ENCODE results near the gene PRLR. TPM values are rescaled to one million over a fixed set of nuclear protein-coding genes. Genes with fewer than 3 reads are reported as not detected.

The PRLR gene
- total and polyA plus RNA-seq, 9 of the 15 experiments (the other 6 are each of a cell fraction or from before 2014, with no cell fraction given), result 0.02 TPM; not detected in 8

DNA sequence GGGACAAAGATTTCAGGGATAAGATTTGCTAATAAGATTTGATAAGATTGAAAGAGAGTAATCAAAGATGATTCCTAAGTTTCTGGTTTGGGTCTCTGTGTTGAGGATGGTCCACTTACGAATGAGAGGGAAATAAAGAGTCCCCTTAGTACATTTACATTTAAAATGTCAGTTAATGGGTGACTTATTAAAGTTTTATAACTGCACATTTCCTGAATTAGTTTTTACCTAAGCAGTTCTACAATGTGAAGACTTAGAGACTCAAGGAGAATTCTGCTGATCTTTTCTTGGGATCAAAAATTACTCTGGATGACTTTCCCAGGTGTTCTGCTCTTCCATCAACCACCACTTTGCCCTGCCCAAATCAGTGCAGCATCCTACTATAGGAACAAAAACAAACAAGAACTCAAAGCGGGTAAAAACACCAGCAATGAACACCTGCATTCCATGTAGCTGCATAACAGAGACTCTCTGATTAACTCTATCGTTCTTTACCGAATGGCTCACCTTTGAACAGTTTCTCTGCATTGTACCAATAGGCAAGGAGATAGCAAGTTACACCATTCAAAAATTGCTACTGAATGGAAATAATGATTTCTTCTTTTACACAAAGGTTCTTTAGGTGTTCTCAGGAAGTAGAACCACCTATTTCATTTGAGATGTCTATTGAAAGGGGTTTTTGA lies 65.3 kb downstream of the PRLR start:
- no peaks in the 10 kb centered on the region; a peak in 1 of 5 replicates for H3K27me3 ChIP-seq (ENCODE audit: control insufficient read depth in 2 of 2, insufficient read depth in 2 of 2, low read length in 2 of 2)
- H3K4me1 ChIP-seq (replicated peaks in 1 of 2; ENCODE audit: control insufficient read depth in 2 of 2, insufficient read depth in 2 of 2, low read length in 2 of 2), result no peaks in the 10 kb centered on the region
- H4K20me1 ChIP-seq (replicated peaks; ENCODE audit: control insufficient read depth, insufficient read depth, low read length), result no peaks in the 10 kb centered on the region
- H3K9ac ChIP-seq (ENCODE audit: insufficient read depth in 1 of 2, low read depth in 2 of 2, low read length in 2 of 2), result no peak overlapping the region
- no peaks in the 10 kb centered on the region for H3K9me3 ChIP-seq (replicated peaks; ENCODE audit: control insufficient read depth, insufficient read depth, low read depth, low read length)
- FAIRE-seq (no peak), DNase-seq (ENCODE audit: extremely low read depth in 1 of 4, low spot score in 3 of 4) (no peak), ATAC-seq (no peak)
- in situ Hi-C loops (cut with MboI) (no loop called here), intact Hi-C loops (cut with micrococcal nuclease) (no loop called here)
- H3K4me2 ChIP-seq (ENCODE audit: insufficient read depth, low read length), result no peak overlapping the region
- H3K9me1 ChIP-seq (ENCODE audit: control insufficient read depth, insufficient read depth, low read length), result no peaks in the 10 kb centered on the region
- H3K79me2 ChIP-seq (ENCODE audit: control insufficient read depth, insufficient read depth, low read length), result no peaks in the 10 kb centered on the region
- POLR2A ChIA-PET, result no interaction called here
- no TSS peak for BruUV-seq (replicated peaks)
- 0% methylated on average over 4 of the region's 4 CpGs for whole genome bisulfite sequencing (ENCODE audit: insufficient coverage, low coverage, missing lambda C conversion rate)
- CTCF ChIA-PET (ENCODE audit: low intra/inter-chr PET ratio), result no interaction called here
- TF ChIP-seq PURB (CRISPR knock-in tag; IDR thresholded peaks at IDR 0.05; ENCODE audit: low read depth) (no peak), SIX5 (IDR thresholded peaks at IDR 0.05; ENCODE audit: borderline replicate concordance in 1 of 2, insufficient read depth in 1 of 2, low read depth in 1 of 2, low read length in 2 of 2) (no peak), ZNF408 (CRISPR knock-in tag; IDR thresholded peaks at IDR 0.05; ENCODE audit: low read depth) (no peak), SMARCB1 (IDR thresholded peaks at IDR 0.05; ENCODE audit: insufficient read length, low read depth) (no peak), ZC3H11A (IDR thresholded peaks at IDR 0.05; ENCODE audit: low read depth, low read length) (no peak), ETV1 (tag; conservative IDR thresholded peaks at IDR 0.05; ENCODE audit: low read depth) (no peak), PHB2 (IDR thresholded peaks at IDR 0.05; ENCODE audit: low read depth) (no peak)
- H2AFZ ChIP-seq (ENCODE audit: low read depth, low read length), result no peak overlapping the region
- no peak overlapping the region for H3K4me3 ChIP-seq
- no peaks in the 10 kb centered on the region for H3K36me3 ChIP-seq (ENCODE audit: control insufficient read depth, insufficient read depth, low read length)
- H3K27ac ChIP-seq (ENCODE audit: extremely low read depth, low read depth, low read length), result no peak overlapping the region

GRCh38 chr5:35163710-35164033 lies 66.6 kb downstream of the PRLR start:
- no peak for ATAC-seq
- Histone ChIP-seq H3K9me3 (replicated peaks; ENCODE audit: control insufficient read depth, insufficient read depth, low read depth, low read length) (no peaks in the 10 kb centered on the region), H3K27me3 (ENCODE audit: control insufficient read depth in 2 of 2, insufficient read depth in 2 of 2, low read length in 2 of 2) (no peaks in the 10 kb centered on the region; a peak in 1 of 5 replicates), H2AFZ (ENCODE audit: low read depth, low read length) (no peak overlapping the region), H3K9ac (ENCODE audit: insufficient read depth in 1 of 2, low read depth in 2 of 2, low read length in 2 of 2) (no peak overlapping the region), H4K20me1 (replicated peaks; ENCODE audit: control insufficient read depth, insufficient read depth, low read length) (no peaks in the 10 kb centered on the region), H3K4me1 (replicated peaks in 1 of 2; ENCODE audit: control insufficient read depth in 2 of 2, insufficient read depth in 2 of 2, low read length in 2 of 2) (no peaks in the 10 kb centered on the region), H3K79me2 (ENCODE audit: control insufficient read depth, insufficient read depth, low read length) (no peaks in the 10 kb centered on the region), H3K36me3 (ENCODE audit: control insufficient read depth, insufficient read depth, low read length) (no peaks in the 10 kb centered on the region), H3K4me2 (ENCODE audit: insufficient read depth, low read length) (no peak overlapping the region), H3K9me1 (ENCODE audit: control insufficient read depth, insufficient read depth, low read length) (no peaks in the 10 kb centered on the region), H3K27ac (ENCODE audit: extremely low read depth, low read depth, low read length) (no peak overlapping the region), H3K4me3 (no peak overlapping the region)
- no peak for DNase-seq (ENCODE audit: extremely low read depth in 1 of 4, low spot score in 3 of 4)
- in situ Hi-C loops (cut with MboI) (no loop called here), intact Hi-C loops (cut with micrococcal nuclease) (no loop called here)
- BruUV-seq (replicated peaks), result no TSS peak
- FAIRE-seq, result no peak
- ChIA-PET POLR2A (no interaction called here), CTCF (ENCODE audit: low intra/inter-chr PET ratio) (no interaction called here)
- TF ChIP-seq MCM7 (IDR thresholded peaks at IDR 0.05), result no peak
- TF ChIP-seq RAD21 (CRISPR knock-in tag; conservative IDR thresholded peaks at IDR 0.05 in 1 of 2, IDR thresholded peaks at IDR 0.05 in 1 of 2), result no peak
- TF ChIP-seq YBX1 (IDR thresholded peaks at IDR 0.05), result no peak
- no peak for TF ChIP-seq SPI1 (IDR thresholded peaks at IDR 0.05; ENCODE audit: borderline replicate concordance, low read depth, low read length)
- TF ChIP-seq EP300 (IDR thresholded peaks at IDR 0.05; ENCODE audit: low read length), result no peak
- TF ChIP-seq ATF2 (CRISPR knock-in tag; IDR thresholded peaks at IDR 0.05), result no peak
- TF ChIP-seq TBL1XR1 (IDR thresholded peaks at IDR 0.05; ENCODE audit: low read length in 2 of 2), result no peak
- TF ChIP-seq KDM4B (IDR thresholded peaks at IDR 0.05; ENCODE audit: borderline replicate concordance in 2 of 2, low read depth in 1 of 2), result no peak

All from K562 (cell line).